Epithelial cell of prostate (primary cell): Measurements from ENCODE around the gene TAF10.

Experiments
- DNase-seq: peaks from one replicate; pipeline ENCODE4 v3.0.0-alpha.2; 2011; ENCODE audit warnings: low read depth, low spot score
- H3K27ac ChIP-seq: fragments of 450-650 bp; 2 replicates; pipeline ENCODE4 v1.5.1; 2017; ENCODE audit warnings: mild to moderate bottlenecking

The TAF10 gene

GRCh38 chr11:6611092-6611962, 689 bp downstream of the TAF10 start:
- H3K27ac ChIP-seq = peak overlapping the region; percentile 97
- DNase-seq = no peak

- no peak for DNase-seq
- peak overlapping the region; percentile 97 for H3K27ac ChIP-seq
Measured at GRCh38 chr11:6610591-6610990, 1.4 kb downstream of the TAF10 start.

GRCh38 chr11:6609502-6610015, 2.5 kb downstream of the TAF10 start:
- no peak overlapping the region for H3K27ac ChIP-seq
- DNase-seq = no peak

GRCh38 chr11:6608726-6609501, 3.1 kb downstream of the TAF10 start:
- DNase-seq = no peak
- no peak overlapping the region for H3K27ac ChIP-seq

- H3K27ac ChIP-seq = peak overlapping the region; percentile 90
- no peak for DNase-seq
Measured at GRCh38 chr11:6608011-6608410, 4.0 kb downstream of the TAF10 start.

- no peak for DNase-seq
- peak overlapping the region; percentile 90 for H3K27ac ChIP-seq
Measured at GRCh38 chr11:6607190-6607795, 4.7 kb downstream of the TAF10 start.

GRCh38 chr11:6606471-6607189, 5.4 kb downstream of the TAF10 start:
- DNase-seq = peak; percentile 24
- H3K27ac ChIP-seq = peak overlapping the region; percentile 90

- peak overlapping the region; percentile 90 for H3K27ac ChIP-seq
- DNase-seq = no peak
Measured at GRCh38 chr11:6604790-6605189, 7.2 kb downstream of the TAF10 start.

- H3K27ac ChIP-seq = peak overlapping the region; percentile 90
- DNase-seq = no peak
Measured at GRCh38 chr11:6604081-6604626, 7.9 kb downstream of the TAF10 start.

- H3K27ac ChIP-seq = peak within 1 kb of the TSS; percentile 90
- peak; percentile 44 for DNase-seq
Measured at GRCh38 chr11:6603287-6604080, 8.5 kb downstream of the TAF10 start, which contains the start of the genes ILK and RRP8. TSS of gene ILK (plus strand) at chr11:6603774. CDS start at chr11:6604272, 498 bp downstream. TSS of gene RRP8 (minus strand) at chr11:6603616. CDS start at chr11:6603502, 114 bp downstream.

- no peak overlapping the region for H3K27ac ChIP-seq
- DNase-seq = no peak
Measured at GRCh38 chr11:6602096-6602940, 9.7 kb downstream of the TAF10 start.

GRCh38 chr11:6601041-6601461, 11.0 kb downstream of the TAF10 start:
- DNase-seq = no peak
- H3K27ac ChIP-seq = no peak overlapping the region

- no peak for DNase-seq
- H3K27ac ChIP-seq = no peak overlapping the region
Measured at GRCh38 chr11:6599881-6600390, 12.1 kb downstream of the TAF10 start.

GRCh38 chr11:6599449-6599848, 12.6 kb downstream of the TAF10 start:
- no peak for DNase-seq
- no peak overlapping the region for H3K27ac ChIP-seq

GRCh38 chr11:6598555-6598954, 13.5 kb downstream of the TAF10 start:
- no peak for DNase-seq
- H3K27ac ChIP-seq = no peak overlapping the region

- no peak for DNase-seq
Measured at GRCh38 chr11:6596239-6596877, 15.7 kb downstream of the TAF10 start.

GRCh38 chr11:6594142-6594768, 17.8 kb downstream of the TAF10 start:
- no peak overlapping the region for H3K27ac ChIP-seq
- DNase-seq = no peak

More at GRCh38 chr11:6596239-6596877, 15.7 kb downstream of the TAF10 start:
- H3K27ac ChIP-seq = no peak overlapping the region
